NCI-H69 (cell line): Measurements from ENCODE around the gene LUZP2.
A peak's percentile ranks its signal among the peaks of the same experiment; 100 is the strongest.

Experiments
- DNase-seq: peaks from one replicate; lab custom pipeline; 2025; lab: John Stamatoyannopoulos, UW

Gene LUZP2

GRCh38 chr11:24716403-24716802 lies 219.6 kb downstream of the LUZP2 start:
- DNase-seq: no peak

DNA sequence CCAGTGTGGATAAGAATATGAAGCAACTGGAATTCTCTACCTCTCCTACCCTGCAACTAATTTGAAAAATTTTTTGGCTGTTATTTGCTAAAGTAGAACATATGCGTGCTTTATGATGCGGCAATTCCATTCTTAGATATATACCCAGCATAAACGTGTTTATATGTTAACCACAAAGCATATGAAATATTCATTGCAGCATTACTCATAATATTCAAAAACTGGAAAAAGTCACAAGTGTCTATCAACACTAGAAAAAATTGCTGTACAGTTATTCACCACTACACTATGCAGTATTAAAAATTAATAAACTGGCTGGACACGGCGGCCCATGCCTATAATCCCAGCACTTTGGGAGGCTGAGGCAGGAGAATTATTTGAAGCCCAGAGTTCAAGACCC lies 226.4 kb downstream of the LUZP2 start:
- no peak for DNase-seq

GRCh38 chr11:24731554-24731953 lies 234.7 kb downstream of the LUZP2 start:
- DNase-seq: no peak

GRCh38 chr11:24734742-24735237 lies 237.9 kb downstream of the LUZP2 start:
- DNase-seq: peak; percentile 38

GRCh38 chr11:24738972-24739371 lies 242.1 kb downstream of the LUZP2 start:
- no peak for DNase-seq

DNA sequence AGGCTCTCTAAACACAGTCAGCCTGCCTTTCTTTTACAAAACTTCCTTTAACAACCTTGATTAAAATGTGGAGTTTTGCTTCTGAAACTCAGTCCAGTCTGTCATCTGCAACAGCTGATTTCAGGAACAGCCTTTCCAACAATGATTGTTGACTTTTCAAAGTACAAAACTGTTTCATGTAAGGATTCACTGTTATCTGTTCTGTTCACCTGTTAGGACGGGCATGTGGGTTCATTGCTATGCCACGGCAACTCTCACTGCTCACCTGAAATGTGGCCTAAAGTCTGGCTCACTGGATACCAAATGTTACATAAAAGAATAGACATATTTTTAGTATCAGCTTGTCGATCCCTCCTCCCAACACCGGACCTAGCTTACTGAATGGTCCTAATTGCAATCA lies 242.8 kb downstream of the LUZP2 start:
- DNase-seq: no peak

DNA sequence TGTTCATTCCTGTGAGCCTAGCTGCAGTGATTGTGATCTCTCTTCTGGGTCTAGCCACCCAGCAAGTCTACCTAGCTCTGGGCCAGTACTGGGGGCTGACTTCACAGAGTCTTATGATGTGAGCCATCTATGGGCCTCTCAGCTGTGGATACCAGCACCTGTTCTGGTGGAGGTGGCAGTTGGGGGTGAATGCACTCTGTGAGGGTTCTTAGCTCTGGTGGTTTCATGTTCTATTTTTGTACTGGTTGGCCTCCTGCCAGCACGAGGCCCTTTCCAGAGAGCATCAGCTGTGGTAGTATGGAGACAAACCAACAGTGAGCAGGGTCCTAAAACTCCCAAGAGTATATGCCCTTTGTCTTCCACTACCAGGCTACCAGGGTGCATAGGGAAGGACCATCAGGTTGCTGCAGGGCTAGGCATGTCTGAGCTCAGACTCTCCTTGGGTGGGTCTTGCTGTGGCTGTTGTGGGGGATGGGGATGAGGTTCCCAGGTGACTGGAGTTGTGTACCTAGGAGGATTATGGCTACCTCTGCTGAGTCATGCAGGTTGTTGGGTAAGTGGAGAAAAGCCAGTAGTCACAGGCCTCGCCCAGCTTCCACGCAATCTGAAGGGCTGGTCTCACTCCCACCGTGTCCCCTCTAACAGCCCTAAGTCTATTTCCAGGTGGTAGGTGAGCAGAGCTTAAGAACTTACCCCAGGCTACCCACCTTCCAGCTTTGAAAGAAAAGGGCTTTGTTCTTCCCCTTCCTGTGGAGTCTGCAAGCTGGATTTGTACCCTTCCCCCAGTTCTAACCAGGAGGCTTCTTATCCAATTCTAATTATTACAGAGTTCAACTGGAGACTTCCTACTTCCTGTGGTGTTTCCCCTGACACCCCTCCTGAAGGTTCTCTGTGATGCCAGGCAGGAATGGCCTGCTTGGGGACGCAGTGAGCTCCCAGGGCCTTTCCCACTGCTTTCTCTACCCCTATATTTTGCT lies 250.7 kb downstream of the LUZP2 start:
- peak; percentile 41 for DNase-seq

DNA sequence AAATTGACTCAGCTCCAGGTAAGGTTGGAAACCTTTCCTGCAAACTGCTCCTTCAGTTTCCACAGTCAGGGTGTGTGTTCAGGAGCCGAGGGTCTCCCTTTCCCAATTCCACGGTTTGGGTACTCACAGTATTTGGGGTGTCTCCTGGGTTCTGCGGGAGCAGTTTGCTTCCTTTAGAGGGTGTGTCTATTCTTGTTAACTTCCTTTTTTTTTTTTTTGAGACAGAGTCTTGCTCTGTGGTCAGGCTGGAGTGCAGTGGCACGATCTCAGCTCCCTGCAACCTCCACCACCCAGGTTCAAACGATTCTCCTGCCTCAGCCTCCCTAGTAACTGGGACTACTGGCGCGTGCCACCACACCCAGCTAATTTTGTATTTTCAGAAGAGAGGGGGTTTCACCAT lies 251.4 kb downstream of the LUZP2 start:
- no peak for DNase-seq

DNA sequence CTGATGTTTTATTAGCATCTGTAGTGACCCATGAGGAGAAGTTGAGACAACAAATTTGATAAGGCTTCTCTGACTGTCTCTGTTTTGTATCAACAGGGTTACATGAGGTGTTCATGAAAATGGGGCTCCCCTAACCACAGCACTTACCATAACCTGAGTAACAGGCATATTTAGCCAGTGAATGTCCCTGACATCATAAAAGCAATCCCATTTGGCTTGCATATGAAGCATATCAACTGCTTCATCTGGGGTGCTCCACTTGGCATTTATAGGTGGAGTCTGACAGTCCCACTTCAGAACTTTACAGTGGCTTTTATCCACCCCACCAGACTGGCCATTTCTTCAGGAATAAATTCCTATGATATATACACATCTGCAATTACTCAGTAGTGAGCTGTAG lies 257.6 kb downstream of the LUZP2 start:
- DNase-seq: no peak

GRCh38 chr11:24755260-24755839 lies 258.5 kb downstream of the LUZP2 start:
- DNase-seq: no peak

DNA sequence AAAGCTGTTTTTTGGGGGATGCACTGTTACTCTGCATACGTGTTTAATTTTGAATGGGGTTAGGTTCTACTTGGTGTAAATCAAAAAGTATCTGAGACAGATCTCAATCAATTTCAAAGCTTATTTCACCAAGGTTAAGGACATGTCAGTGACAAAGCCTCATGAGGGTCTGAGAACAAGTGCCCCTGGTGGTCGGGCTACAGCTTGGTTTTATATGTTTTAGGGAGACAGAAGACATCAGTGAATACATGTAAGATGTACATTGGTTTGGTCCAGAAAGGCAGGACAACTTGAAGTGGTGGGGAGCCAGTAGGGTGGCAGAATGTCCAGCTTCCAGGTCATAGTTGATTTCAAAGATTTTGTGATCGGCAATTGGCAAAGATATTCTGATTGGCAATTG lies 262.9 kb downstream of the LUZP2 start:
- no peak for DNase-seq

GRCh38 chr11:24760681-24761080 lies 263.8 kb downstream of the LUZP2 start:
- DNase-seq: no peak

- no peak for DNase-seq
Observed at GRCh38 chr11:24762076-24762475, 265.2 kb downstream of the LUZP2 start.

GRCh38 chr11:24767411-24767810 lies 270.6 kb downstream of the LUZP2 start:
- no peak for DNase-seq

- no peak for DNase-seq
Observed at GRCh38 chr11:24773322-24773721, 276.5 kb downstream of the LUZP2 start.

DNA sequence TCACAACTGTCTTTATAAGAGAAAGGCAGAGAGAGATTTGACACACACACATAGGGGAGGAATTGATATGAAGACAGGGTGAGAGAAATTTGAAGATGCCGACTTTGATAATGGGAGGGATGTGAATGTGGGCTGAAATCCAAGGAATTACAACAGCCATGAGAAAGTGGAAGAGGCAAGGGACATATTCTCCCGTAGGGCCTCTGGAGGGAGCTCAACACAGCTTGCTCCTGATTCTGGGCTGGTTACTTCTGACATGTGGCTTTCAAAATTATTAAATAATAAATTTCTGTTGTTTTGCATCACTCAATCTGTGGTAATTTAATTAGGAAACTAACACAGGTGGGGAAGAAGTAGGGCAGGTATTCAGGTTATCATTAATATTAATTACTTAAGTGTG lies 282.9 kb downstream of the LUZP2 start:
- peak; percentile 43 for DNase-seq

- peak; percentile 46 for DNase-seq
Observed at GRCh38 chr11:24781288-24781687, 284.4 kb downstream of the LUZP2 start.

DNA sequence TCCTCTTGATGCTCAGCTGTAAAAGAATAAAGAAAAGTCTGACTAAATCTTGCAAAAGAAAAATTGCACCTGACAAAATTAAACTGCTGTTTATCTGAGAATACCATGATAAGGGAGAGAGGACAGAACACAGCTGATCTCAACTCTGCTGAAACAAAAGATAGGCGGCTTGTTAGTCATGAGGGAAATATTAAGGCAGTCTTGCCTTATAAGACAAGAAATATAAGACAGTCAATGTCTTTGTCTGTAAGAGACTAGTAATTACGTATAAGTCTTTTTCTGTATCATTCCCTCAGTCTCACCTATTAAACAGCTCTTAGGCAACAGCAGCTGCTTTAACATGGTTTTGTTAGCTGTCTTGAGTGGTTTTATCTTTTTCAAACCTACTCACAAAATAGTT lies 296.6 kb downstream of the LUZP2 start:
- no peak for DNase-seq

- DNase-seq: no peak
Observed at GRCh38 chr11:24794064-24794463, 297.2 kb downstream of the LUZP2 start.

DNA sequence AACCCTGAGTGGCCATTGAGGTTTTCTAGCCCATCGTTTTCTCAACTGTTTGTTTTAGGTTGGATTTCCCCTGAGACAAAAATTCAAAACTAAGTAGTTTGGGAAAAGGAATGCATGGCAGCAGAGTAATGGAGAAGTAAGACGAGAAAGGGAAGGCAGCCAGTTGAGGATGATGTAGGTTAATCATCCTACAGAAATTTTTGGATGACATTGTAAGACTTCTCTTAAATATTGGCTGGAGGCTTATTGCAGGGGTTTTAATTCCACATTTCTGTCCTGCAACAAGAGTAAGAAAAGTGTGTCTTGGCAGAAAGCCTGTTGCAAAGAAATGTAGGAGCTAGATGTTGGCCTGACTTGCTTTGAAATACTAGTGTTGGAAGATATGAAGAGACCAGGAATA lies 308.8 kb downstream of the LUZP2 start:
- no peak for DNase-seq

DNA sequence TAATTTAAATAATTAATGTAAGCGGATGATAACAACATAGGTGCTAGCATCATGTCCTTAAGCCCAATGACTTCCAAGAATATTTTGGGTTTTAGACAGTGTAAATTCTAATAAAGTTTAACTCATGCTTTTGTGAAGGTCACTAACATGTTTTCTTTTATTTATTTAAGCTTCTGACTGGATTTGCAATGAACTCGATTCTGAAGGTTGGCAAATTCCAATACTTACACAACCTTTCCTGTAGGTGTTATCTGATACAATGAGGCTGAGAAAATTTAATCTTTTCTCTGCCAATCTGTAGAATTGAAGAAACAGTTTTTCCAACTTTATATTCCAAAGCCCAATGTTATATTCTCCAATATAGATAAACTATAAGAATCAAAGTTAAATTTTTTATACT lies 311.3 kb downstream of the LUZP2 start:
- DNase-seq: no peak

GRCh38 chr11:24819006-24819405 lies 322.2 kb downstream of the LUZP2 start:
- peak; percentile 20 for DNase-seq

DNA sequence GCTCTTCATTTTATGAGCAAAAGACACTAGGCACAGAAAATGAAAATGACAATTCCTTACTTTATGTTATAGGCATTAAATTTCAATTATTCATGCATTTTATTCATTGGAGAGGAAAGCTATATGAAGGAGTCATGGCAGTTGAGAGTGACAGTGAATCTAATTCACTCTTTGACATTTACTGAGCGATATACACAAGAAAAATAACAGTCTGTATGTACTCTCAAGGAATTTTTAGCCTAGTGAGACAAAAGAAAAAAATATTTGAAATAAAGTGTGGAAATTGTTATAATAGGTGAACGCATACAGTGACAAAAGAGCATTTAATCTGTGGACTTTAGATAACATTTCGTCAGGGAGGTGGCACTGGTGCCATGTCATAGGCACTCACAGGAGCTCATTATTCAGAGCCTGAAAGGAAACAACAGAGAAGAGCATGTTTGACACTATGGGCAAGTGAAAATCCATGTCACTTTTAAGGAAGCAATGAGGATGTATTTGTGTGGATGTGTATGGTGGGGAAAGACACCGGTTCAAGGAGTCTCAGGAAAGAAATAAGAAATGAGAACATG lies 323.1 kb downstream of the LUZP2 start:
- DNase-seq: no peak
